ENCODE data around the gene TMEM178A. TPM values are rescaled to one million over a fixed set of nuclear protein-coding genes. Genes with fewer than 3 reads are reported as not detected.

The TMEM178A gene
- total and polyA plus RNA-seq, 2 of the 4 experiments (the other 2 are of a cell fraction): 0.18 to 1.8 TPM

GRCh38 chr2:39659765-39660611 is 5.7 kb upstream of the TMEM178A start:
- Histone ChIP-seq H4K20me1 (ENCODE audit: insufficient read depth, low read length) (no peaks in the 10 kb centered on the region), H2AFZ (replicated peaks; ENCODE audit: low read length, poor library complexity) (no peak overlapping the region), H2BK5ac (ENCODE audit: low read depth, low read length, poor library complexity, severe bottlenecking) (no peak overlapping the region), H3K4me2 (ENCODE audit: low read depth, low read length) (no peak overlapping the region), H4K5ac (ENCODE audit: low read depth, low read length) (no peak overlapping the region; the same call in 1 of the 2 replicates), H2BK15ac (ENCODE audit: low read depth, low read length) (no peak overlapping the region), H3K27me3 (ENCODE audit: control insufficient read depth, insufficient read depth, low read length) (peaks cover 3% of the 10 kb centered on the region), H3K18ac (ENCODE audit: low read depth, low read length) (peak overlapping the region; percentile 67), H3K56ac (ENCODE audit: extremely low read depth, insufficient read depth, low read length) (no peak overlapping the region), H4K91ac (ENCODE audit: insufficient read depth, low read depth, low read length) (no peak overlapping the region), H3K4ac (ENCODE audit: low read depth, low read length) (no peak overlapping the region), H2AK5ac (ENCODE audit: low read depth, low read length) (no peak overlapping the region), H4K8ac (ENCODE audit: low read depth in 2 of 2, low read length in 2 of 2) (0 out of 4 replicates have a peak overlapping the region, but pooled peaks of 1 of the 2 experiments have one; percentile 15), H3K14ac (replicated peaks; ENCODE audit: low read depth, low read length) (no peak overlapping the region), H3K36me3 (ENCODE audit: control insufficient read depth, insufficient read depth, low read length) (no peaks in the 10 kb centered on the region), H3K9ac (ENCODE audit: low read depth, low read length) (no peak overlapping the region), H3K79me1 (ENCODE audit: low read depth in 1 of 2, low read length in 2 of 2) (no peaks in the 10 kb centered on the region), H3K4me1 (ENCODE audit: control insufficient read depth, insufficient read depth, low read length) (peaks cover 9% of the 10 kb centered on the region), H3K27ac (ENCODE audit: insufficient read depth, low read length) (no peak overlapping the region), H3K9me3 (ENCODE audit: control insufficient read depth, insufficient read depth, low read length) (no peaks in the 10 kb centered on the region), H3K23ac (ENCODE audit: low read depth, low read length) (no peak overlapping the region), H3K4me3 (ENCODE audit: insufficient read depth, low read depth, low read length) (no peak overlapping the region), H2AK9ac (replicated peaks; ENCODE audit: low read depth, low read length, poor library complexity) (no peak overlapping the region), H3K9me1 (ENCODE audit: insufficient read depth, low read length) (no peaks in the 10 kb centered on the region), H2BK120ac (ENCODE audit: low read depth, low read length) (no peak overlapping the region), H2BK20ac (ENCODE audit: low read depth, low read length) (no peak overlapping the region)
- CTCF ChIA-PET: no interaction called here
- intact Hi-C loops (cut with micrococcal nuclease): no loop called here
- POLR2A ChIA-PET (ENCODE audit: unreplicated experiment): no interaction called here
- TF ChIP-seq POLR2A (IDR thresholded peaks at IDR 0.05; ENCODE audit: low read depth, low read length) (no peak), MAZ (IDR thresholded peaks at IDR 0.05; ENCODE audit: borderline replicate concordance, low read depth, low read length) (no peak), ELK1 (IDR thresholded peaks at IDR 0.05; ENCODE audit: borderline replicate concordance, low read depth, low read length) (no peak)
- WGBS, 2 experiments (ENCODE audit: extremely low coverage in 2 of 2, insufficient read length in 1 of 2): 100% methylated on average over 1 of the region's 3 CpGs; no CpG with 5 or more reads in 1 of the 2 experiments
- peak; percentile 17 for DNase-seq
- ATAC-seq (ENCODE audit: low read depth): no peak
- BruUV-seq (replicated peaks): no TSS peak
- dilution Hi-C loops (cut with HindIII; ENCODE audit: low sequenced_read_pairs, unreplicated experiment): no loop called here
- in situ Hi-C loops (cut with MboI; ENCODE audit: low sequenced_read_pairs): no loop called here

All from IMR-90 (cell line).